Muscle of leg (tissue), 11 donors: Measurements from ENCODE around the gene TMEM183A. TPM values are rescaled to one million over a fixed set of nuclear protein-coding genes. Genes with fewer than 3 reads are reported as not detected.
"Not testable (repeated sequence)": the region's sequence is repeated elsewhere in the genome, so short reads cannot be mapped to it uniquely, and the experiment has no call there.

Experiments
- DNase-seq: peaks from one replicate; pipeline ENCODE4 v3.0.0; 2013
- H3K27ac ChIP-seq: one replicate; pipeline ENCODE4 v1.5.1; 2013; ENCODE audit warnings: mild to moderate bottlenecking, low read length, control low read depth
- H3K27me3 ChIP-seq: one replicate; pipeline ENCODE4 v1.6.1; 2013; ENCODE audit warnings: low read length; ENCODE audit not compliant: control insufficient read depth, insufficient read depth
- H3K36me3 ChIP-seq: one replicate; pipeline ENCODE4 v1.6.1; 2013; ENCODE audit warnings: low read length; ENCODE audit not compliant: control insufficient read depth, insufficient read depth
- H3K4me1 ChIP-seq: one replicate; pipeline ENCODE4 v1.6.1; 2013; ENCODE audit warnings: low read length; ENCODE audit not compliant: control insufficient read depth, insufficient read depth
- H3K4me3 ChIP-seq: one replicate; pipeline ENCODE4 v1.5.1; 2013; ENCODE audit warnings: low read length, control low read depth
- H3K9me3 ChIP-seq: replicated peaks from 2 replicates; pipeline ENCODE4 v1.6.1; 2013; ENCODE audit warnings: low read depth, low read length; ENCODE audit not compliant: control insufficient read depth
- WGBS: methylation state at CpG from one replicate; pipeline ENCODE4 v1.1.5; 2013; ENCODE audit warnings: missing lambda C conversion rate; ENCODE audit not compliant: insufficient coverage; 5-methylcytosine and 5-hydroxymethylcytosine counted together
- polyA plus RNA-seq, 8 donors: library from polyadenylated mRNA; unstranded; fragments of 120-200 nt; gene quantifications; one replicate each; pipeline versions ENCODE4 v1.2.1 to v1.2.3, GENCODE V29; 2013; ENCODE audit warnings: inconsistent platforms in 1 of 8, low replicate concordance in 1 of 8; ENCODE audit not compliant: insufficient read length in 8 of 8, insufficient read depth in 1 of 8
- total RNA-seq: library from RNA; stranded (reverse); fragments of 120-200 nt; gene quantifications from one replicate; pipeline ENCODE4 v1.2.4, GENCODE V29; 2013

The TMEM183A gene
- total and polyA plus RNA-seq, 9 donors = 34.5 to 47.3 (median 42.0) TPM

GRCh38 chr1:202986120-202986519, 21.1 kb upstream of the TMEM183A start:
- DNase-seq, H3K4me3 ChIP-seq, H3K36me3 ChIP-seq, H3K9me3 ChIP-seq, H3K27ac ChIP-seq, H3K4me1 ChIP-seq: not testable (repeated sequence)
- WGBS = no CpG with 5 or more reads among the region's 9 CpGs
- peaks cover 10% of the 10 kb centered on the region for H3K27me3 ChIP-seq

GRCh38 chr1:202987255-202987654, 19.9 kb upstream of the TMEM183A start:
- H3K4me1 ChIP-seq = no peaks in the 10 kb centered on the region
- peaks cover 12% of the 10 kb centered on the region for H3K27me3 ChIP-seq
- no peak overlapping the region for H3K4me3 ChIP-seq
- 69% methylated on average over 7 of the region's 7 CpGs for WGBS
- H3K27ac ChIP-seq = no peak overlapping the region
- no peaks in the 10 kb centered on the region for H3K36me3 ChIP-seq
- no peaks in the 10 kb centered on the region for H3K9me3 ChIP-seq
- DNase-seq = no peak

- H3K9me3 ChIP-seq = no peaks in the 10 kb centered on the region
- no peaks in the 10 kb centered on the region for H3K4me1 ChIP-seq
- H3K27me3 ChIP-seq = peaks cover 12% of the 10 kb centered on the region
- no peak overlapping the region for H3K27ac ChIP-seq
- WGBS = 54% methylated on average over 2 of the region's 5 CpGs
- H3K36me3 ChIP-seq = no peaks in the 10 kb centered on the region
- no peak overlapping the region for H3K4me3 ChIP-seq
- no peak for DNase-seq
Measured at GRCh38 chr1:202987922-202988583, 19.1 kb upstream of the TMEM183A start.

DNA sequence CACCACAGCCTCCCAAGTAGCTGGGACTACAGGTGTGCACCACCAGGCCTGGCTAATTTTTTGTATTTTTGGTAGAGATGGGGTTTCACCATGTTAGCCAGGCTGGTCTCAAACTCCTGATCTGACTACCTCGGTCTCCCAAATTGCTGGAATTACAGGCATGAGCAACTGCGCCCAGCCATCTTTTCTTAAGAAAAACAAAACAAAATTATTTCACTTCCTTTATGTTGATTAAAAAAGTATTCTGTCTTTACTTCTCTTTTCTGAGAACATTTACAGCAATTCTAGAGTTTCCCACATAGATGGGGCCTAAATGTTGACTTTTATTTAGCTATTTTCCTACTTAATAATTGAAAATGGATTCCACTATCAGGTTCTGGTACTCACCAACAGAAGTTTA, 17.3 kb upstream of the TMEM183A start:
- DNase-seq = no peak
- no CpG with 5 or more reads among the region's 2 CpGs for WGBS
- no peaks in the 10 kb centered on the region for H3K9me3 ChIP-seq
- no peaks in the 10 kb centered on the region for H3K36me3 ChIP-seq
- no peaks in the 10 kb centered on the region for H3K4me1 ChIP-seq
- H3K27ac ChIP-seq = no peak overlapping the region
- peaks cover 12% of the 10 kb centered on the region for H3K27me3 ChIP-seq
- H3K4me3 ChIP-seq = no peak overlapping the region

- Histone ChIP-seq H3K27ac (no peak overlapping the region), H3K4me3 (no peak overlapping the region), H3K9me3 (no peaks in the 10 kb centered on the region), H3K27me3 (peaks cover 12% of the 10 kb centered on the region), H3K4me1 (no peaks in the 10 kb centered on the region), H3K36me3 (no peaks in the 10 kb centered on the region)
- no peak for DNase-seq
Measured at GRCh38 chr1:202991112-202991511, 16.1 kb upstream of the TMEM183A start.

DNA sequence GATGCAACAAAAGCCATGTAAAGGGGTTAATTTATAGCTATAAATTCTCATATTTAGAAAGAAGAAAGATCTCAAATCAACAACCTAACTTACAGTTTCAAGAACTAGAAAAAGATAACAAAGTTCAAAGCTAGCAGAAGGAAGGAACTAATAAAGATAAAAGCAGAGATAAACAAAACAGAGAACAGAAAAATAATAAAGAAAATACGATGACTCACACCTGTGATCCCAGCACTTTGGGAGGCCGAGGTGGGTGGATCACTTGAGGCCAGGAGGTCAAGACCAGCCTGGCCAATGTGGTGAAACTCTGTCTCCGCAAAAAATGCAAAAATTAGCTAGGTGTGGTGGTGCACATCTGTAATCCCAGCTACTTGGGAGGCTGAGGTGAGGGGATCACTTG, 12.4 kb upstream of the TMEM183A start:
- 65% methylated on average over 3 of the region's 3 CpGs for WGBS
- no peak overlapping the region for H3K27ac ChIP-seq
- DNase-seq = no peak
- H3K27me3 ChIP-seq = peaks cover 6% of the 10 kb centered on the region
- no peaks in the 10 kb centered on the region for H3K36me3 ChIP-seq
- H3K9me3 ChIP-seq = no peaks in the 10 kb centered on the region
- no peaks in the 10 kb centered on the region for H3K4me1 ChIP-seq
- no peak overlapping the region for H3K4me3 ChIP-seq

- Histone ChIP-seq H3K27me3 (peaks cover 4% of the 10 kb centered on the region), H3K4me1 (no peaks in the 10 kb centered on the region), H3K9me3 (no peaks in the 10 kb centered on the region), H3K27ac (no peak overlapping the region), H3K4me3 (no peak overlapping the region), H3K36me3 (no peaks in the 10 kb centered on the region)
- peak; percentile 60 for DNase-seq
- WGBS = 42% methylated on average over 10 of the region's 14 CpGs
Measured at GRCh38 chr1:202998836-202999750, 8.1 kb upstream of the TMEM183A start.

DNA sequence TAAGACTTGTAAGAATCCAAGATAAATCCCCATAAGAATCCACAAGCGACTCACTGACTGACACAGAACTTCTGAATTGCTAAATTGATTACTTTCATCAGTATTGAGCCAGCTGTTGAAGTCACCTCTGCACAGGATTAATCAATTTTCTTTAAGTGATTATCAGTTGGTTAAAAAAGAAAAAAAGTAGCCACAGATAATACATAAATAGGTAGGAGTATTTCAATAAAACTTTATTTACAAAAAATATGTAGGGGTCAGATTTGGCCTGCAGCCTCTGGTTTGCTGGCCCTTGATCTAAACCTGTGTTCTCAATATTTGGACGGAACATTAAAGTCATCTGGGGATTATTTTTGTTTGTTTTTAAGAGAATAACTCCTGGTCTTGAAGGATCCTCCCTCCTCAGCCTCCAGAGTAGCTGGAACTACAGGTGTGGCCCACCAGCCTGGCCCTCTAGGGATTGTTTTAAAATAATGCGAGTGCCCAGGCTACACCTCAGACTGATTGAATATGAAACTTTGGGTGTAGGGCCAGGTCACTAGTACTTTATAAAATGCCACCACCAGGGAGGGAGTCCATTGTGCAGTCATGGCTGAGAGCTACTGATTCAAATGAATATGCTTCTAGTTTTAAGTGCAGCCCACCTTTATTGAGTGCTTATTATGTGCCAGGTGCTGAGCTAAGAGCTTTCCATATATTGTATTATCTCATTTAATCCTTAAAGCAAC, 6.8 kb upstream of the TMEM183A start:
- no peak overlapping the region for H3K4me3 ChIP-seq

DNA sequence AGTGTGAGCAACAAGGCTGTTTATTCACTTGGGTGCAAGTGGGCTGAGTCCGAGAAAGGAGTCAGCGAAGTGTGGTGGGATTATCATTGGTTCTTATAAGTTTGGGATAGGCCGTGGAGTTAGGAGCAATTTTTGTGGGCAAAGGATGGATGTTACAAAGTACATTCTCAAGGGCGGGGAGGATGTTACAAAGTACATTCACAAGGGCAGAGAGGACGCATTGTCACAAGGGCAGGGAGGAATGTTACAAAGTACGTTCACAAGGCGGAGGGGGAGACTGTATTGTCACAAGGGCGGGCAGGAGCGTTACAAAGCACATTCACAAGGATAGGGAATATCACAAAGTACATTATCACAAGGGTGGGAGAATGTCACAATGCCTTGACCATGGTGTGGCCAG, 5.2 kb upstream of the TMEM183A start:
- WGBS = 82% methylated on average over 5 of the region's 9 CpGs

More for the DNA sequence above, 6.8 kb upstream of the TMEM183A start:
- Histone ChIP-seq H3K9me3 (no peaks in the 10 kb centered on the region), H3K4me1 (no peaks in the 10 kb centered on the region), H3K36me3 (no peaks in the 10 kb centered on the region), H3K27me3 (peaks cover 4% of the 10 kb centered on the region), H3K27ac (no peak overlapping the region)
- no CpG with 5 or more reads among the region's 3 CpGs for WGBS
- DNase-seq = no peak

DNA sequence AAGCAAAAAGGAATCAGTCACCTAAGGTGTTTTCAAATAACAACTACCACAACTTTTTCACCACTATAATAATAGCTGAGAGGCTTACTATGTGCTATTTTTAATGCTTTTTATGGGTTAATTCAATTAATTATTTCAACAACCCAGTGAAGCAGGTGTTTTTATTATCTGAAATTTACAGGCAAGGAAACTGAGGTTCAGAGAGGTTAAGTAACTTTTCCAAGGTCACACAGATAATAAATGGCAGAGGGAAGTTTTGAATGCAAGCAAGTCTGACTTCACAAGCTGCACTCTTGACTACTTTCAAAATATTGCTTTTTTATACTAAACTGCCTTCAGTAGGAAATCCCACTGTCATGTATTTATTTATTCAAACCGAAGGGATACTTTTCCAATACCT, 4.2 kb upstream of the TMEM183A start:
- no peak for DNase-seq
- no peaks in the 10 kb centered on the region for H3K36me3 ChIP-seq
- H3K27me3 ChIP-seq = no peaks in the 10 kb centered on the region
- H3K27ac ChIP-seq = no peak overlapping the region
- no peaks in the 10 kb centered on the region for H3K9me3 ChIP-seq
- H3K4me3 ChIP-seq = no peak overlapping the region
- H3K4me1 ChIP-seq = peaks cover 5% of the 10 kb centered on the region
- WGBS = no CpG with 5 or more reads among the region's 1 CpG

More for the DNA sequence above, 5.2 kb upstream of the TMEM183A start:
- DNase-seq = no peak
- peaks cover 5% of the 10 kb centered on the region for H3K4me1 ChIP-seq
- no peaks in the 10 kb centered on the region for H3K36me3 ChIP-seq
- no peaks in the 10 kb centered on the region for H3K9me3 ChIP-seq
- H3K27me3 ChIP-seq = peaks cover 4% of the 10 kb centered on the region
- no peak overlapping the region for H3K27ac ChIP-seq
- H3K4me3 ChIP-seq = no peak overlapping the region
